Right lobe of liver (tissue), 4 donors: ENCODE measurements around the gene DRG1.

Source experiments
- POLR2A ChIP-seq: fragments of 450-650 bp; IDR thresholded peaks from one replicate; pipeline ENCODE4 v1.6.1; 2017; ENCODE audit warnings: antibody characterized with exemption, mild to moderate bottlenecking
- TF ChIP-seq, protein P1 (sequence below), 4 donors: fragments of 200-600 bp in 3 of 4; fragments of 450-650 bp in 1 of 4; IDR thresholded peaks; one replicate each; pipeline versions ENCODE4 v1.5.1 to v1.8.0; 2016 to 2022; ENCODE audit warnings: antibody characterized with exemption in 4 of 4, mild to moderate bottlenecking in 2 of 4
- donor health status: DM: no; HTN: no; CAD: no.
- donor health status: DM: no; HTN: no; CAD: no.
- donor health status: DM: no; HTN: yes; CAD: no.

DNA sequence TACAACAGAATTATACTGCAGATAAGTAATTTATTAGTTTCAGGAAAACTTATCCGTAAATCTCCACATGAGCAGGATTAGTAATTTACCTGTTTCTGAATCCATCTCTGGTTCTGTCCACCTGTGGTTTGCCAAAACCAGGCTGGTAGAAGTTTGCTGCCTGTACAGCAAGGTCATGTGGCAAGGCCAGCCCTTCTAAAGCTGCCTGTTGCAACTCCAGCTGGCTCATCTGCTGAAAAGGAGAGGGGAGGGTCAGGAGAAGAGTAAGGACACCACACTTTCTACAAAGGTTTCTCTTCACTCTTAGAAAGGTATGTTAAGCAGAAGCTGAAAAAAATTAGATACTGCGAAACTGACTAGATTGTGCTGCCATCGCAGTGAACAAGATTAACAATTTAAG is 47.9 kb downstream of the DRG1 start:
- TF ChIP-seq, protein P1, sequence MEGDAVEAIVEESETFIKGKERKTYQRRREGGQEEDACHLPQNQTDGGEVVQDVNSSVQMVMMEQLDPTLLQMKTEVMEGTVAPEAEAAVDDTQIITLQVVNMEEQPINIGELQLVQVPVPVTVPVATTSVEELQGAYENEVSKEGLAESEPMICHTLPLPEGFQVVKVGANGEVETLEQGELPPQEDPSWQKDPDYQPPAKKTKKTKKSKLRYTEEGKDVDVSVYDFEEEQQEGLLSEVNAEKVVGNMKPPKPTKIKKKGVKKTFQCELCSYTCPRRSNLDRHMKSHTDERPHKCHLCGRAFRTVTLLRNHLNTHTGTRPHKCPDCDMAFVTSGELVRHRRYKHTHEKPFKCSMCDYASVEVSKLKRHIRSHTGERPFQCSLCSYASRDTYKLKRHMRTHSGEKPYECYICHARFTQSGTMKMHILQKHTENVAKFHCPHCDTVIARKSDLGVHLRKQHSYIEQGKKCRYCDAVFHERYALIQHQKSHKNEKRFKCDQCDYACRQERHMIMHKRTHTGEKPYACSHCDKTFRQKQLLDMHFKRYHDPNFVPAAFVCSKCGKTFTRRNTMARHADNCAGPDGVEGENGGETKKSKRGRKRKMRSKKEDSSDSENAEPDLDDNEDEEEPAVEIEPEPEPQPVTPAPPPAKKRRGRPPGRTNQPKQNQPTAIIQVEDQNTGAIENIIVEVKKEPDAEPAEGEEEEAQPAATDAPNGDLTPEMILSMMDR (IDR thresholded peaks at IDR 0.05) = no peak
- no peak for TF ChIP-seq POLR2A
